HCT116 (cell line): ENCODE measurements around the gene LEFTY2.

ENCODE experiments used
- CEBPB ChIP-seq: IDR thresholded peaks from 2 replicates; pipeline ENCODE4 v1.6.1; 2012; ENCODE audit warnings: low read depth
- CTCF ChIP-seq, 3 experiments: fragments of 200-600 bp in 1 of 3; sonication (generic) in 1 of 3; IDR thresholded peaks in 2 of 3; conservative IDR thresholded peaks in 1 of 3; 2 replicates each; pipeline ENCODE4 v1.5.1; 2012 to 2017; ENCODE audit warnings: low read depth in 2 of 3, low read length in 2 of 3, antibody characterized with exemption in 1 of 3, borderline replicate concordance in 1 of 3, control low read depth in 1 of 3, mild to moderate bottlenecking in 1 of 3, mixed read lengths in 1 of 3, mixed run types in 1 of 3, moderate library complexity in 1 of 3; ENCODE audit not compliant: insufficient read depth in 1 of 3
- ELF1 ChIP-seq: IDR thresholded peaks from 2 replicates; pipeline ENCODE4 v1.6.1; 2012; ENCODE audit warnings: low read depth, borderline replicate concordance
- EZH2 ChIP-seq: fragments of 200-600 bp; sonication (generic); IDR thresholded peaks from 2 replicates; pipeline ENCODE4 v1.6.1; 2017; ENCODE audit warnings: antibody characterized with exemption, mixed run types
- POLR2A ChIP-seq: IDR thresholded peaks from 2 replicates; pipeline ENCODE4 v1.7.0; 2011; ENCODE audit warnings: borderline replicate concordance; ENCODE audit not compliant: insufficient read depth, insufficient read length; ENCODE audit errors: extremely low read depth
- POLR2AphosphoS5 ChIP-seq: IDR thresholded peaks from 2 replicates; pipeline ENCODE4 v1.6.1; 2011; ENCODE audit warnings: mild to moderate bottlenecking, low read depth, low read length, moderate library complexity
- REST ChIP-seq: IDR thresholded peaks from 2 replicates; pipeline ENCODE4 v1.6.1; 2012; ENCODE audit warnings: low read depth
- ZNF274 ChIP-seq: fragments of 200-500 bp; sonication (Bioruptor generic); IDR thresholded peaks from 2 replicates; pipeline ENCODE4 v1.6.1; 2014; ENCODE audit warnings: mild to moderate bottlenecking, low read depth, low read length, inconsistent platforms

DNA sequence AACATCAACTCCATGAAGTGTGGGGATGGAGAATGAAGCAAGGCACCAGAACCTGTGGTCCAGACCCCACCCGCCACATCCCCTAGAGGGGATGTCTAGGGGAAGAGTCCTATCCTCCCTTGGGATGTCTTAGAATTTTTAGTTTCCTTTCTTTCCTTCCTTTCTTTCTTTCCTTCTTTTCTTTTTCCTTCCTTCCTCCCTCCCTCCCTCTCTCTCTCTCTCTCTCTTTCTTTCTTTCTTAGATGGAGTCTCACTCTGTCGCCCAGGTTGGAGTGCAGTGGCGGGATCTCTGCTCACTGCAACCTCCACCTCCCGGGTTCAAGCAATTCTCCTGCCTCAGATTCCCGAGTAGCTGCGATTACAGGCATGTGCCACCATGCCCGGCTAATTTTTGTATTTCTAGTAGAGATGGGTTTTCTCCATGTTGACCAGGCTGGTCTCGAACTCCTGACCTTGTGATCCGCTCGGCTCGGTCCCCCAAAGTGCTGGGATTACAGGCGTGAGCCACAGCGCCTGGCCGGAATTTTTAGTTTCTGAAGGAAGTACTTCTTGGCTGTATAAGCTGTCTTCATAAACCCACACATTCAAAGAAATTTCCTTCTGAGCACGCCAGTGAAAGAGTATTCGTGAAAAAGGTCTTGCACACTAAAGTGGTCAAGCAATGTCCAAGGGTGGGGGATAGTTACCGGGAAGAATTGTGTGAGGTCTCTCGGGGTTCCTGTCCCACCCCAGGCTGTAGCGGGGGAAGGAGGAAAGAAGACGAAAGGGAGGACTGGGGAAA lies 20.8 kb upstream of the LEFTY2 start:
- TF ChIP-seq REST: no peak
- no peak for TF ChIP-seq POLR2A
- TF ChIP-seq EZH2: no peak
- no peak for TF ChIP-seq CEBPB
- no peak for TF ChIP-seq CTCF (IDR thresholded peaks at IDR 0.05 in 2 of 3, conservative IDR thresholded peaks at IDR 0.05 in 1 of 3; ENCODE audit: borderline replicate concordance in 1 of 3, insufficient read depth in 1 of 3, low read depth in 2 of 3, low read length in 2 of 3)
- no peak for TF ChIP-seq ZNF274
- TF ChIP-seq ELF1: no peak
- TF ChIP-seq POLR2AphosphoS5: no peak
